Heart left ventricle (tissue), 13 donors: ENCODE measurements around the gene DENND1B.

Experiments
- POLR2A ChIP-seq, 2 donors: fragments of 450-650 bp; IDR thresholded peaks; one replicate each; pipeline ENCODE4 v1.6.1; 2017; ENCODE audit warnings: antibody characterized with exemption in 2 of 2, mild to moderate bottlenecking in 2 of 2, moderate library complexity in 2 of 2
- TF ChIP-seq, protein P1 (sequence below), 12 donors: fragments of 200-600 bp; sonication (generic) in 4 of 12; IDR thresholded peaks; one replicate each; pipeline versions ENCODE4 v1.5.0 to v1.8.0; 2018 to 2022; ENCODE audit warnings: antibody characterized with exemption in 12 of 12, mild to moderate bottlenecking in 5 of 12
- donor health status: ischemic (EF 13 %, LVEDD 7.1; RV severe dilation, severe dysfunction).
- donor health status: DM: no; HTN: yes; CAD: no.
- donor health status: DM: no; HTN: no; CAD: no.
- donor health status: ischemic (EF 25% LVEDD 6.9; RV normal size, moderate dysfunction).
- donor health status: ischemic (EF 25% LVEDD 5.7; RV mildly dilated, moderate dysfunction).
- donor health status: ischemic (EF 35%, LVEDD 5.7; RV mildly dilated, moderate dysfunction).
- donor health status: nonischemic (EF 11% LVEDD 7.7; RV severe dilation, severe dysfunction).
- donor health status: DM: yes; HTN: yes; CAD: no.
- donor health status: PGD.
- donor health status: ischemic (EF 29% LVEDD 5.4; RV normal size, mild dysfunction).
- donor health status: nonischemic (EF 23%, LVEDD 6.1; RV moderate dilation, normal function).

GRCh38 chr1:197561041-197561440, 214.2 kb downstream of the DENND1B start:
- TF ChIP-seq, protein P1, sequence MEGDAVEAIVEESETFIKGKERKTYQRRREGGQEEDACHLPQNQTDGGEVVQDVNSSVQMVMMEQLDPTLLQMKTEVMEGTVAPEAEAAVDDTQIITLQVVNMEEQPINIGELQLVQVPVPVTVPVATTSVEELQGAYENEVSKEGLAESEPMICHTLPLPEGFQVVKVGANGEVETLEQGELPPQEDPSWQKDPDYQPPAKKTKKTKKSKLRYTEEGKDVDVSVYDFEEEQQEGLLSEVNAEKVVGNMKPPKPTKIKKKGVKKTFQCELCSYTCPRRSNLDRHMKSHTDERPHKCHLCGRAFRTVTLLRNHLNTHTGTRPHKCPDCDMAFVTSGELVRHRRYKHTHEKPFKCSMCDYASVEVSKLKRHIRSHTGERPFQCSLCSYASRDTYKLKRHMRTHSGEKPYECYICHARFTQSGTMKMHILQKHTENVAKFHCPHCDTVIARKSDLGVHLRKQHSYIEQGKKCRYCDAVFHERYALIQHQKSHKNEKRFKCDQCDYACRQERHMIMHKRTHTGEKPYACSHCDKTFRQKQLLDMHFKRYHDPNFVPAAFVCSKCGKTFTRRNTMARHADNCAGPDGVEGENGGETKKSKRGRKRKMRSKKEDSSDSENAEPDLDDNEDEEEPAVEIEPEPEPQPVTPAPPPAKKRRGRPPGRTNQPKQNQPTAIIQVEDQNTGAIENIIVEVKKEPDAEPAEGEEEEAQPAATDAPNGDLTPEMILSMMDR (IDR thresholded peaks at IDR 0.05) = no peak
- TF ChIP-seq POLR2A (IDR thresholded peaks at IDR 0.05) = no peak
